Ishikawa (cell line): Measurements from ENCODE around the gene DENND1A.
A peak's percentile ranks its signal among the peaks of the same experiment; 100 is the strongest.

Experiments
- CEBPB ChIP-seq: IDR thresholded peaks from 2 replicates; pipeline ENCODE4 v1.6.1; 2012
- CREB1 ChIP-seq: IDR thresholded peaks from 2 replicates; pipeline ENCODE4 v1.6.1; 2012; ENCODE audit warnings: low read depth
- EGR1 ChIP-seq: IDR thresholded peaks from 2 replicates; pipeline ENCODE4 v1.6.1; 2012
- EP300 ChIP-seq: IDR thresholded peaks from 2 replicates; pipeline ENCODE4 v1.6.1; 2012; ENCODE audit warnings: borderline replicate concordance
- FOXM1 ChIP-seq: IDR thresholded peaks from 2 replicates; pipeline ENCODE4 v1.6.1; 2012; ENCODE audit warnings: low read depth, borderline replicate concordance
- MAX ChIP-seq: IDR thresholded peaks from 2 replicates; pipeline ENCODE4 v1.6.1; 2012
- NFIC ChIP-seq: IDR thresholded peaks from 2 replicates; pipeline ENCODE4 v1.6.1; 2012
- RAD21 ChIP-seq: IDR thresholded peaks from 2 replicates; pipeline ENCODE4 v1.6.1; 2012; ENCODE audit warnings: low read depth
- REST ChIP-seq: IDR thresholded peaks from 2 replicates; pipeline ENCODE4 v1.6.1; 2012; ENCODE audit warnings: low read depth, mild to moderate bottlenecking
- TAF1 ChIP-seq: IDR thresholded peaks from 2 replicates; pipeline ENCODE4 v1.6.1; 2012; ENCODE audit warnings: low read depth, mild to moderate bottlenecking
- TCF12 ChIP-seq: IDR thresholded peaks from 2 replicates; pipeline ENCODE4 v1.6.1; 2012; ENCODE audit warnings: low read depth
- TEAD4 ChIP-seq: IDR thresholded peaks from 2 replicates; pipeline ENCODE4 v1.6.1; 2012
- USF1 ChIP-seq: IDR thresholded peaks from 2 replicates; pipeline ENCODE4 v1.6.1; 2012
- YY1 ChIP-seq: IDR thresholded peaks from 2 replicates; pipeline ENCODE4 v1.6.1; 2012; ENCODE audit warnings: low read depth
- ZBTB7A ChIP-seq: IDR thresholded peaks from 2 replicates; pipeline ENCODE4 v1.6.1; 2012; ENCODE audit warnings: low read depth

DENND1A gene

GRCh38 chr9:123344192-123344949, 585.6 kb downstream of the DENND1A start:
- TF ChIP-seq YY1 (no peak), TCF12 (no peak), ZBTB7A (no peak), TAF1 (no peak), EP300 (no peak), NFIC (no peak), RAD21 (no peak), FOXM1 (no peak), REST (no peak), EGR1 (no peak)

GRCh38 chr9:123343443-123344191, 586.3 kb downstream of the DENND1A start:
- TF ChIP-seq CEBPB (no peak), EGR1 (peak; percentile 86), MAX (no peak), RAD21 (no peak), TEAD4 (no peak), YY1 (no peak), EP300 (no peak)

GRCh38 chr9:123342247-123342646, 587.7 kb downstream of the DENND1A start:
- TF ChIP-seq REST (no peak), TCF12 (no peak), MAX (no peak), TAF1 (no peak), YY1 (no peak), NFIC (no peak), CEBPB (no peak), TEAD4 (no peak), USF1 (no peak), EP300 (no peak), ZBTB7A (no peak), EGR1 (no peak), RAD21 (no peak), CREB1 (no peak), FOXM1 (no peak)

GRCh38 chr9:123341816-123342215, 588.1 kb downstream of the DENND1A start:
- TF ChIP-seq REST (no peak), CEBPB (no peak), MAX (no peak), TCF12 (no peak), TEAD4 (no peak)
